SK-N-SH (cell line): ENCODE results near the gene GSG1L2. TPM values are rescaled to one million over a fixed set of nuclear protein-coding genes. Genes with fewer than 3 reads are reported as not detected.
"Not testable (repeated sequence)": the region's sequence is repeated elsewhere in the genome, so short reads cannot be mapped to it uniquely, and the experiment has no call there.

ENCODE experiments used
- CTCF ChIA-PET: fragments of 300-600, 350-600 bp; formaldehyde crosslinking; extraction: SDS; loops from one replicate; lab custom pipeline; 2021; lab: Yijun Ruan, JAX
- POLR2A ChIA-PET: fragments of 350-600 bp; sonication (Branson Sonifier 250); formaldehyde crosslinking; extraction: SDS; loops from one replicate; lab custom pipeline; 2020; ENCODE audit warnings: antibody characterized with exemption, inconsistent platforms; lab: Yijun Ruan, JAX
- DNase-seq: peaks from one replicate; pipeline ENCODE4 v3.0.0; 2012
- H2AFZ ChIP-seq: fragments of 200-600 bp; sonication (generic); 2 replicates; pipeline ENCODE4 v1.8.1; 2016; ENCODE audit warnings: antibody characterized with exemption, mild to moderate bottlenecking, low read depth
- H3F3A ChIP-seq: fragments of 200-600 bp; sonication (generic); replicated peaks from 2 replicates; pipeline ENCODE3; 2016; ENCODE audit warnings: antibody characterized with exemption, mild to moderate bottlenecking; ENCODE audit not compliant: insufficient read depth
- H3K27ac ChIP-seq, 2 experiments: fragments of 200-500 bp in 1 of 2; fragments of 200-600 bp in 1 of 2; sonication (Bioruptor generic) in 1 of 2; sonication (generic), shearing (Covaris generic) in 1 of 2; 2 replicates each; pipeline versions ENCODE4 v1.5.1 to v1.6.1; 2014 to 2016; ENCODE audit warnings: low read depth in 2 of 2, inconsistent platforms in 1 of 2, low read length in 1 of 2, mild to moderate bottlenecking in 1 of 2, mixed read lengths in 1 of 2
- H3K27me3 ChIP-seq: fragments of 200-600 bp; sonication (generic), shearing (Covaris generic); 2 replicates; pipeline ENCODE4 v1.6.1; 2016; ENCODE audit warnings: mixed run types; ENCODE audit not compliant: insufficient read depth
- H3K36me3 ChIP-seq, 2 experiments: fragments of 200-500 bp in 1 of 2; fragments of 200-600 bp in 1 of 2; sonication (Bioruptor generic) in 1 of 2; sonication (generic) in 1 of 2; replicated peaks in 1 of 2; 2 replicates each; pipeline versions ENCODE3 to v1.5.1; 2014 to 2016; ENCODE audit warnings: low read length in 1 of 2, mild to moderate bottlenecking in 1 of 2; ENCODE audit not compliant: insufficient read depth in 2 of 2, control insufficient read depth in 1 of 2
- H3K4me1 ChIP-seq, 2 experiments: fragments of 200-500 bp in 1 of 2; fragments of 200-600 bp in 1 of 2; sonication (Bioruptor generic) in 1 of 2; sonication (generic), shearing (Covaris generic) in 1 of 2; 2 replicates each; pipeline versions ENCODE4 v1.5.1 to v1.6.1; 2014 to 2016; ENCODE audit warnings: low read depth in 1 of 2, low read length in 1 of 2, mixed run types in 1 of 2; ENCODE audit not compliant: insufficient read depth in 2 of 2, control insufficient read depth in 1 of 2
- H3K4me2 ChIP-seq: fragments of 200-600 bp; sonication (generic), shearing (Covaris generic); 2 replicates; pipeline ENCODE4 v1.6.1; 2017; ENCODE audit warnings: mixed run types
- H3K4me3 ChIP-seq, 2 experiments: fragments of 200-500 bp in 1 of 2; fragments of 200-600 bp in 1 of 2; sonication (Bioruptor generic) in 1 of 2; sonication (generic), shearing (Covaris generic) in 1 of 2; 2 replicates each; pipeline versions ENCODE4 v1.5.1 to v1.8.1; 2014 to 2016; ENCODE audit warnings: low read depth in 2 of 2, inconsistent platforms in 1 of 2, low read length in 1 of 2, mild to moderate bottlenecking in 1 of 2, mixed read lengths in 1 of 2, moderate library complexity in 1 of 2
- H3K79me2 ChIP-seq: fragments of 200-600 bp; sonication (generic); 2 replicates; pipeline ENCODE4 v1.8.1; 2017; ENCODE audit warnings: mild to moderate bottlenecking; ENCODE audit not compliant: insufficient read depth
- H3K9ac ChIP-seq: fragments of 200-600 bp; sonication (generic); 2 replicates; pipeline ENCODE4 v1.6.1; 2017; ENCODE audit warnings: mixed run types
- H3K9me2 ChIP-seq: fragments of 200-600 bp; sonication (generic); 2 replicates; pipeline ENCODE4 v1.6.1; 2017; ENCODE audit warnings: mixed run types
- H3K9me3 ChIP-seq: fragments of 200-600 bp; sonication (generic); 2 replicates; pipeline ENCODE4 v1.6.1; 2017; ENCODE audit warnings: mixed run types, mild to moderate bottlenecking, moderate library complexity
- H4K20me1 ChIP-seq: fragments of 200-600 bp; sonication (generic); 2 replicates; pipeline ENCODE4 v1.6.1; 2017; ENCODE audit warnings: mild to moderate bottlenecking, mixed run types; ENCODE audit not compliant: insufficient read depth
- ELF1 ChIP-seq: IDR thresholded peaks from 2 replicates; pipeline ENCODE4 v1.4.0; 2012
- EP300 ChIP-seq, 2 experiments: IDR thresholded peaks; 2 replicates each; pipeline versions ENCODE4 v1.4.0 to v1.6.1; 2012; ENCODE audit warnings: borderline replicate concordance in 1 of 2, low read depth in 1 of 2, low read length in 1 of 2
- GABPA ChIP-seq: IDR thresholded peaks from 2 replicates; pipeline ENCODE4 v1.4.0; 2012; ENCODE audit warnings: low read depth, mild to moderate bottlenecking
- GATA2 ChIP-seq: sonication (generic); formaldehyde crosslinking; IDR thresholded peaks from 2 replicates; pipeline ENCODE4 v1.5.0; 2020; ENCODE audit warnings: mild to moderate bottlenecking, missing genetic modification reagents
- IRF3 ChIP-seq: fragments of 150-350 bp; IDR thresholded peaks from 2 replicates; pipeline ENCODE4 v1.6.1; 2016; ENCODE audit warnings: mild to moderate bottlenecking, low read depth, low read length
- MAX ChIP-seq: IDR thresholded peaks from 2 replicates; pipeline ENCODE4 v1.4.0; 2012; ENCODE audit warnings: low read depth
- NFIC ChIP-seq: IDR thresholded peaks from 2 replicates; pipeline ENCODE4 v1.4.0; 2012; ENCODE audit warnings: borderline replicate concordance
- RFX5 ChIP-seq: IDR thresholded peaks from 2 replicates; pipeline ENCODE4 v1.6.1; 2012; ENCODE audit warnings: mild to moderate bottlenecking, improper control_type of control experiment, low read length
- SIN3A ChIP-seq: IDR thresholded peaks from 2 replicates; pipeline ENCODE4 v1.6.1; 2012; ENCODE audit warnings: low read depth, mild to moderate bottlenecking, low read length, moderate library complexity, borderline replicate concordance
- TAF1 ChIP-seq: IDR thresholded peaks from 2 replicates; pipeline ENCODE4 v1.6.1; 2012; ENCODE audit warnings: low read depth, mild to moderate bottlenecking, low read length, moderate library complexity, borderline replicate concordance
- TEAD4 ChIP-seq: IDR thresholded peaks from 2 replicates; pipeline ENCODE4 v1.4.0; 2012; ENCODE audit warnings: mild to moderate bottlenecking, borderline replicate concordance; ENCODE audit not compliant: insufficient read depth
- ZBTB33 ChIP-seq: IDR thresholded peaks from 2 replicates; pipeline ENCODE4 v1.4.0; 2012; ENCODE audit warnings: low read depth, borderline replicate concordance
- WGBS: methylation state at CpG from one replicate; pipeline ENCODE4 v1.1.6; 2017; ENCODE audit warnings: low lambda C conversion rate; 5-methylcytosine and 5-hydroxymethylcytosine counted together
- polyA plus RNA-seq, 3 experiments: library from polyadenylated mRNA; depleted of rRNA; stranded (reverse); fragments of >200 nt; gene quantifications; 2 replicates each; pipeline ENCODE4 v1.2.3, GENCODE V29; 2012

GSG1L2 gene
- polyA plus RNA-seq, 1 of the 3 experiments (the other 2 are of a cell fraction) = not detected

- H3K4me2 ChIP-seq, H2AFZ ChIP-seq, DNase-seq, CTCF ChIA-PET, H3K9ac ChIP-seq, H3F3A ChIP-seq, H3K4me1 ChIP-seq, H3K79me2 ChIP-seq, H3K9me3 ChIP-seq, POLR2A ChIA-PET, H3K27ac ChIP-seq, H4K20me1 ChIP-seq, H3K4me3 ChIP-seq, H3K36me3 ChIP-seq, H3K9me2 ChIP-seq: not testable (repeated sequence)
- 35% methylated on average over 5 of the region's 5 CpGs for WGBS
- H3K27me3 ChIP-seq = peaks cover 15% of the 10 kb centered on the region; the same call in 1 of the 2 replicates
Observed at GRCh38 chr17:9783465-9783864, 38.4 kb downstream of the GSG1L2 start.

- CTCF ChIA-PET = no interaction called here
Observed at GRCh38 chr17:9783050-9783449, 38.8 kb downstream of the GSG1L2 start.

More at GRCh38 chr17:9783050-9783449, 38.8 kb downstream of the GSG1L2 start:
- H3K79me2 ChIP-seq = no peaks in the 10 kb centered on the region
- H4K20me1 ChIP-seq = no peaks in the 10 kb centered on the region
- no peaks in the 10 kb centered on the region for H3K36me3 ChIP-seq
- no peak overlapping the region for H3K4me3 ChIP-seq
- no peak overlapping the region for H3K4me2 ChIP-seq
- no peaks in the 10 kb centered on the region for H3K4me1 ChIP-seq
- H3K27ac ChIP-seq = no peak overlapping the region
- no peaks in the 10 kb centered on the region for H3K9me2 ChIP-seq
- DNase-seq = no peak
- 6% methylated on average over 4 of the region's 4 CpGs for WGBS
- H3K9ac ChIP-seq = no peak overlapping the region
- H3K27me3 ChIP-seq = peaks cover 18% of the 10 kb centered on the region; the same call in 1 of the 2 replicates
- TF ChIP-seq IRF3 (no peak), NFIC (no peak), SIN3A (no peak), TEAD4 (no peak), MAX (no peak), ZBTB33 (no peak), GATA2 (CRISPR knock-in tag) (no peak), EP300 (IDR thresholded peaks at IDR 0.05; ENCODE audit: borderline replicate concordance in 1 of 2, low read depth in 1 of 2, low read length in 1 of 2) (no peak), GABPA (no peak), RFX5 (no peak), TAF1 (no peak), ELF1 (no peak)
- TF ChIP-seq, all 33 proteins: peak for 0
- H3K9me3 ChIP-seq = no peaks in the 10 kb centered on the region
- POLR2A ChIA-PET = no interaction called here
- H2AFZ ChIP-seq = no peak overlapping the region
- H3F3A ChIP-seq = no peaks in the 10 kb centered on the region
